ENCODE data around the gene SORCS2. TPM values are rescaled to one million over a fixed set of nuclear protein-coding genes. Genes with fewer than 3 reads are reported as not detected.

Gene SORCS2
- total RNA-seq, 4 donors from 2014 or later, result 0.07 to 1.2 (median 0.11) TPM

DNA sequence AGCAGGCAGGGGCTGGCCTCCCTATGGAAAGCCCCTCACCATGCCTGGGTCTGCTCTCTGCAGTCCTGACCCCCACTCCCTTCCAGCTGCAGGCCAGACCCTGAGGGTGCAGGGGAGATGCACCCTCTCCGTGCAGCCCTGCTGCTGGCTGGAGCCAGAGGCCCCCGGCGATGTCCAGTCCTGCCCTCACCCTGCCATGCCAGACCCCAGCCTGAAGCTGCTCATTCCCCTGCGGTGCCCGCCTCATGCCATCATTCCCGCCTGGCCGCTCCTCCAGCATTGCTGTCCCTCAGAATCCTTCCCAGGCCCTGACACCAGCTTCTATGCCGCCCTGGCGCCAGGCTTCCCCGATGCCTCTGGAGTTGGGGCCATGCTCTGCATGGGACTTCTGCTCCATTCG lies 72.4 kb downstream of the SORCS2 start:
- TF ChIP-seq POLR2A (IDR thresholded peaks at IDR 0.05), result no peak
- TF ChIP-seq, protein P1, sequence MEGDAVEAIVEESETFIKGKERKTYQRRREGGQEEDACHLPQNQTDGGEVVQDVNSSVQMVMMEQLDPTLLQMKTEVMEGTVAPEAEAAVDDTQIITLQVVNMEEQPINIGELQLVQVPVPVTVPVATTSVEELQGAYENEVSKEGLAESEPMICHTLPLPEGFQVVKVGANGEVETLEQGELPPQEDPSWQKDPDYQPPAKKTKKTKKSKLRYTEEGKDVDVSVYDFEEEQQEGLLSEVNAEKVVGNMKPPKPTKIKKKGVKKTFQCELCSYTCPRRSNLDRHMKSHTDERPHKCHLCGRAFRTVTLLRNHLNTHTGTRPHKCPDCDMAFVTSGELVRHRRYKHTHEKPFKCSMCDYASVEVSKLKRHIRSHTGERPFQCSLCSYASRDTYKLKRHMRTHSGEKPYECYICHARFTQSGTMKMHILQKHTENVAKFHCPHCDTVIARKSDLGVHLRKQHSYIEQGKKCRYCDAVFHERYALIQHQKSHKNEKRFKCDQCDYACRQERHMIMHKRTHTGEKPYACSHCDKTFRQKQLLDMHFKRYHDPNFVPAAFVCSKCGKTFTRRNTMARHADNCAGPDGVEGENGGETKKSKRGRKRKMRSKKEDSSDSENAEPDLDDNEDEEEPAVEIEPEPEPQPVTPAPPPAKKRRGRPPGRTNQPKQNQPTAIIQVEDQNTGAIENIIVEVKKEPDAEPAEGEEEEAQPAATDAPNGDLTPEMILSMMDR (IDR thresholded peaks at IDR 0.05 in 4 of 5, conservative IDR thresholded peaks at IDR 0.05 in 1 of 5), result no peak
- H3K36me3 ChIP-seq, result no peaks in the 10 kb centered on the region
- no peak for ATAC-seq
- H3K9me3 ChIP-seq, result no peaks in the 10 kb centered on the region
- no peak overlapping the region for H3K27ac ChIP-seq
- intact Hi-C loops (cut with DNase I; ENCODE audit: low total_unique reads), result loop anchor here (5.0 kb wide), 1 partner anchor 57 kb away; no protein-coding TSS in a partner anchor
- DNase-seq, result no peak
- H3K4me3 ChIP-seq, result no peak overlapping the region
- H3K4me1 ChIP-seq, result peaks cover 8 to 13% of the 10 kb centered on the region in 2 donors
- in situ Hi-C loops (cut with MboI; ENCODE audit: low sequenced_read_pairs in 4 of 4), result no loop called here
- H3K27me3 ChIP-seq, result no peaks in the 10 kb centered on the region

DNA sequence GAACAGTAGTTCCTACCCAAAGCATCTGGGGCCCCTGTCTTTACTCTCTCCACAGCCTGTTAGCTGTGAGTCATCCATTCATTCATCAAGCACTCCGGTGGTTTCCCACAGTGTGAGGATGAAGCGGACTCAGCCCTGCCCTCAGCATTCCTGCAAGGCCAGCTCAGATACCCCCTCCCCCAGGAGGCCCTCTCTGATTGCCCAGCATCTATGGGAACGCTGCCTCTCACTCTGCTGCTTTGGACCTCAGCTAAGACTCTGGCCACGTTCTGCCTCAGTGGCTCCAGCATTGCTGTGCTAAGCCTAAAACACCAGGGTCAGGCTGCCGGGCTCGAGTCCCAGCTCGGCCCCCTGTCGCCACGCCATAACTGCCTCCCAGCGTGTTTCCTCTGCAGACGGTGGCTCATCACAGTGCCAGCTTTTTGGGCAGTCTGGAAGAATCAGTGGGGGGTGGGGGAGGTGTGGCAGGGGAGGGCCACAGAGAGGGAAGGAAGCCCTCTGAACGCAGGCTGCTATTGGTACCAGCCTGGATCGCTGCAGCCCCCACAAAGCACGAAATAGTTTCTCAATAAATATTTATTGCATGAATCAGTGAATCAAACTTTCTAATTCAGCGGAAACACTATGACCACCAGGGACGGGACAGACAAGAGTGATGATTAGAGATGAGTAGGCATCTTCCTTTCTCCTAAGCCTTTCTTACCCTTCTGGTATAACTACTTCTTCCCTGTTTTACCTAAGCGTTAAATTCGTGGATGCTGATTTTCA lies 74.4 kb downstream of the SORCS2 start:
- ATAC-seq, result no peak
- in situ Hi-C loops (cut with MboI; ENCODE audit: low sequenced_read_pairs in 4 of 4), result no loop called here

DNA sequence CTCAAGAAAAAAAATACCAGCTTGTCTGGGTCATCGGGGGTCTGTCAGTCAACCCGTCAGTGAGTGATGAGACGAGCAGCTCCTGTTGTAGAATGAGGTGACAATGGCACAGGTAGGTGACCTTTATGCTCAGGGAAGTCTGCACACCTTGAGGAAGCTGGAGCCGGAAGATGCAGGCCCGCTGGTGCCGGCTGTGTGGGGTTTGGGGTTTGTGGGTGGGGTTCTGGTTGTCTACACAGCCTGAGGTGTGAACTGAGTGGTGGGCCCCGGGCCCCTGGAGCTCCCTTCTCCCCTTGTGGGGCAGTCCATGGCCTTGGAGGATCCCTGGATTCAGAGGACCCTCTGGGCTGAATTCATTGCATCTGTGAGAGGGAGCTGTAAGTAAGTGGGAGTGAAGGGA lies 75.5 kb downstream of the SORCS2 start:
- ATAC-seq (no peak), DNase-seq (no peak)
- in situ Hi-C loops (cut with MboI; ENCODE audit: low sequenced_read_pairs in 4 of 4) (no loop called here), intact Hi-C loops (cut with DNase I; ENCODE audit: low total_unique reads) (no loop called here)
- Histone ChIP-seq H3K4me1 (no peaks in the 10 kb centered on the region), H3K4me3 (no peak overlapping the region), H3K27ac (no peak overlapping the region), H3K9me3 (no peaks in the 10 kb centered on the region), H3K27me3 (no peaks in the 10 kb centered on the region), H3K36me3 (no peaks in the 10 kb centered on the region)
- no peak for TF ChIP-seq POLR2A (IDR thresholded peaks at IDR 0.05)
- TF ChIP-seq, protein P1 (IDR thresholded peaks at IDR 0.05 in 4 of 5, conservative IDR thresholded peaks at IDR 0.05 in 1 of 5), result no peak

More for the DNA sequence above, 74.4 kb downstream of the SORCS2 start:
- Histone ChIP-seq H3K4me3 (no peak overlapping the region), H3K4me1 (peaks cover under 1 to 1% of the 10 kb centered on the region in 2 donors), H3K27me3 (no peaks in the 10 kb centered on the region), H3K9me3 (no peaks in the 10 kb centered on the region), H3K36me3 (no peaks in the 10 kb centered on the region), H3K27ac (no peak overlapping the region)
- TF ChIP-seq POLR2A (IDR thresholded peaks at IDR 0.05), result no peak
- TF ChIP-seq, protein P1 (IDR thresholded peaks at IDR 0.05 in 4 of 5, conservative IDR thresholded peaks at IDR 0.05 in 1 of 5), result no peak
- intact Hi-C loops (cut with DNase I; ENCODE audit: low total_unique reads), result no loop called here
- DNase-seq, result no peak

DNA sequence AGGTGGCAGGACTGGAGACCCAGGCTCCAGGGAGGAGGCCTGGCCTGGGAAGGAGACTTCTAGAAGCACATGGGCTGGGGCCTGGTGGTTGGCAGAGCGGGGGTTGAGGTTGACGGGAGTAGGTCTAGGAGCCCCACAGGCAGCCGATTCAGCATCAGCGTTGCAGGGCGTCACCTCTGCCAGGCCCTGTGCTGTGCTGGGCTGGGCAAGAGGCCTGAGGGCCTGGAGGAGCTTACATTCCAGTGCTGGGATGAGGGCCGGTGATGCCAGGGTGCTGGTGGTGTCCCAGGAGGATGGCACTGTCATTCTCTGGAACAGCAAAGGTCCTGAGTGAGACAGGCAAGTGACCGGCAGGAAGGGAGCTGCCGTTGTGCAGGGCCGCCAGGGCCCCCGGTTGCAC lies 76.6 kb downstream of the SORCS2 start:
- intact Hi-C loops (cut with DNase I; ENCODE audit: low total_unique reads), result no loop called here
- ATAC-seq (no peak), DNase-seq (no peak)
- H3K9me3 ChIP-seq, result no peaks in the 10 kb centered on the region
- TF ChIP-seq POLR2A (IDR thresholded peaks at IDR 0.05), result no peak
- TF ChIP-seq, protein P1 (IDR thresholded peaks at IDR 0.05 in 4 of 5, conservative IDR thresholded peaks at IDR 0.05 in 1 of 5), result no peak
- in situ Hi-C loops (cut with MboI; ENCODE audit: low sequenced_read_pairs in 4 of 4), result no loop called here
- H3K36me3 ChIP-seq, result no peaks in the 10 kb centered on the region
- no peak overlapping the region for H3K4me3 ChIP-seq
- H3K4me1 ChIP-seq, result no peaks in the 10 kb centered on the region
- no peaks in the 10 kb centered on the region for H3K27me3 ChIP-seq
- no peak overlapping the region for H3K27ac ChIP-seq

All from gastrocnemius medialis (tissue), 4 donors.